K562 (cell line): Measurements from ENCODE around the gene ELL3. TPM values are rescaled to one million over a fixed set of nuclear protein-coding genes. Genes with fewer than 3 reads are reported as not detected.
A peak's percentile ranks its signal among the peaks of the same experiment; 100 is the strongest.

Source experiments
- CAMTA2 ChIP-seq: fragments of 250-450 bp; sonication (Bioruptor Pico); conservative IDR thresholded peaks from 2 replicates; pipeline ENCODE4 v1.5.1; 2022
- CREB1 ChIP-seq, 2 experiments: sonication (generic) in 1 of 2; formaldehyde crosslinking in 1 of 2; IDR thresholded peaks; 2 replicates each; pipeline versions ENCODE4 v1.6.1 to v1.8.0; 2012 to 2022; ENCODE audit warnings: inconsistent platforms in 1 of 2, mild to moderate bottlenecking in 1 of 2, missing genetic modification reagents in 1 of 2, moderate library complexity in 1 of 2
- CREB3L1 ChIP-seq: fragments of 450-650 bp; IDR thresholded peaks from 2 replicates; pipeline ENCODE4 v1.6.1; 2014; ENCODE audit warnings: low read depth, mild to moderate bottlenecking, moderate library complexity, borderline replicate concordance
- DPF2 ChIP-seq: fragments of 450-650 bp; IDR thresholded peaks from 2 replicates; pipeline ENCODE4 v1.6.1; 2016
- ELF4 ChIP-seq: fragments of 450-650 bp; formaldehyde crosslinking; IDR thresholded peaks from 2 replicates; pipeline ENCODE4 v1.4.0; 2022; ENCODE audit warnings: missing genetic modification characterization
- FOS ChIP-seq: IDR thresholded peaks from 3 replicates; pipeline ENCODE4 v1.6.1; 2011; ENCODE audit not compliant: insufficient read length; ENCODE audit errors: extremely low read depth
- LARP7 ChIP-seq: fragments of 450-650 bp; IDR thresholded peaks from 2 replicates; pipeline ENCODE4 v1.6.1; 2016
- MCM5 ChIP-seq: fragments of 450-650 bp; IDR thresholded peaks from 2 replicates; pipeline ENCODE4 v1.6.1; 2016; ENCODE audit warnings: low read depth
- PPARD ChIP-seq: fragments of 250-450 bp; sonication (Bioruptor Pico); IDR thresholded peaks from 2 replicates; pipeline ENCODE4 v1.8.0; 2022; ENCODE audit warnings: inconsistent platforms, mild to moderate bottlenecking, moderate library complexity
- STAT5A ChIP-seq: IDR thresholded peaks from 2 replicates; pipeline ENCODE4 v1.6.1; 2012; ENCODE audit warnings: low read length, inconsistent platforms, borderline replicate concordance
- SUPT5H ChIP-seq: fragments of 450-650 bp; IDR thresholded peaks from 2 replicates; pipeline ENCODE4 v1.6.1; 2016
- TCF7 ChIP-seq: sonication (generic); IDR thresholded peaks from 2 replicates; pipeline ENCODE4 v1.6.1; 2016; ENCODE audit warnings: antibody characterized with exemption, borderline replicate concordance
- TEAD1 ChIP-seq, 2 experiments: fragments of 450-650 bp in 1 of 2; sonication (generic) in 1 of 2; formaldehyde crosslinking; IDR thresholded peaks; 2 replicates each; pipeline versions ENCODE4 v1.4.0 to v1.8.0; 2020 to 2022; ENCODE audit warnings: mild to moderate bottlenecking in 2 of 2, missing genetic modification reagents in 1 of 2
- ZNF217 ChIP-seq: sonication (generic); formaldehyde crosslinking; IDR thresholded peaks from 2 replicates; pipeline ENCODE4 v1.8.0; 2022; ENCODE audit warnings: mild to moderate bottlenecking, missing genetic modification reagents
- ZNF274 ChIP-seq: IDR thresholded peaks from 2 replicates; pipeline ENCODE4 v1.6.1; 2011; ENCODE audit warnings: low read depth, mild to moderate bottlenecking, low read length, moderate library complexity, borderline replicate concordance
- polyA plus RNA-seq, 8 experiments: library from polyadenylated mRNA; depleted of rRNA in 4 of 8; stranded (reverse) in 5 of 8; unstranded in 3 of 8; fragments of >200 nt; fragmentation: Nextera tagmentation in 2 of 8; fragmentation: Illumina TruSeq in 1 of 8; extraction: Ambion mirVana in 2 of 8; extraction: Trizol in 1 of 8; gene quantifications; 2 replicates each; pipeline versions ENCODE4 v1.2.1 to v1.2.3, GENCODE V29; 2011 to 2014; ENCODE audit warnings: inconsistent platforms in 1 of 8, missing spikeins in 1 of 8
- total RNA-seq, 7 experiments: library from RNA; depleted of rRNA in 6 of 7; stranded (reverse); fragments of >200 nt in 6 of 7; fragmentation: Illumina TruSeq in 2 of 7; extraction: Trizol in 2 of 7; gene quantifications; 2 replicates each; pipeline versions ENCODE4 v1.2.1 to v1.2.3, GENCODE V29; 2011 to 2021; ENCODE audit warnings: low replicate concordance in 1 of 7
- TF ChIP-seq, protein P1 (sequence below): fragments of 250-450 bp; sonication (Bioruptor Pico); IDR thresholded peaks from 2 replicates; pipeline ENCODE4 v1.5.0; 2020; ENCODE audit warnings: mild to moderate bottlenecking, borderline replicate concordance
- TF ChIP-seq, protein P2 (sequence below): fragments of 200-800 bp; sonication (Bioruptor generic); IDR thresholded peaks from 2 replicates; pipeline ENCODE4 v1.6.1; 2017; ENCODE audit warnings: missing genetic modification characterization, missing compliant biosample characterization
- TF ChIP-seq, protein P3 (sequence below): fragments of 450-650 bp; formaldehyde crosslinking; IDR thresholded peaks from 2 replicates; pipeline ENCODE4 v1.4.0; 2022; ENCODE audit warnings: missing genetic modification characterization
- TF ChIP-seq, protein P4 (sequence below): IDR thresholded peaks from 2 replicates; pipeline ENCODE4 v1.6.1; 2012; ENCODE audit warnings: low read depth, low read length, improper control_type of control experiment, borderline replicate concordance

The ELL3 gene
- total and polyA plus RNA-seq, 9 of the 15 experiments (the other 6 are each of a cell fraction or from before 2014, with no cell fraction given): 0.80 to 5.2 (median 2.6) TPM

- TF ChIP-seq TEAD1 (CRISPR knock-in tag; IDR thresholded peaks at IDR 0.05) (peak in 1 of 2 experiments; percentile 77; a peak in 1 of 4 replicates), SUPT5H (peak; percentile 96), DPF2 (peak; percentile 67), ZNF217 (no peak), TCF7 (no peak), FOS (no peak), PPARD (no peak), ZNF274 (no peak), LARP7 (peak; percentile 85; the same call in 1 of the 2 replicates), MCM5 (no peak), CAMTA2 (CRISPR knock-in tag) (no peak), ELF4 (CRISPR knock-in tag) (0 out of 2 replicates have a peak, but pooled peaks have one; percentile 24), CREB3L1 (peak; percentile 89), CREB1 (IDR thresholded peaks at IDR 0.05) (peak; percentile 89), CREB1 (CRISPR knock-in tag; IDR thresholded peaks at IDR 0.05) (peak; percentile 90), STAT5A (peak; percentile 51; the same call in 1 of the 2 replicates)
- TF ChIP-seq, protein P1, sequence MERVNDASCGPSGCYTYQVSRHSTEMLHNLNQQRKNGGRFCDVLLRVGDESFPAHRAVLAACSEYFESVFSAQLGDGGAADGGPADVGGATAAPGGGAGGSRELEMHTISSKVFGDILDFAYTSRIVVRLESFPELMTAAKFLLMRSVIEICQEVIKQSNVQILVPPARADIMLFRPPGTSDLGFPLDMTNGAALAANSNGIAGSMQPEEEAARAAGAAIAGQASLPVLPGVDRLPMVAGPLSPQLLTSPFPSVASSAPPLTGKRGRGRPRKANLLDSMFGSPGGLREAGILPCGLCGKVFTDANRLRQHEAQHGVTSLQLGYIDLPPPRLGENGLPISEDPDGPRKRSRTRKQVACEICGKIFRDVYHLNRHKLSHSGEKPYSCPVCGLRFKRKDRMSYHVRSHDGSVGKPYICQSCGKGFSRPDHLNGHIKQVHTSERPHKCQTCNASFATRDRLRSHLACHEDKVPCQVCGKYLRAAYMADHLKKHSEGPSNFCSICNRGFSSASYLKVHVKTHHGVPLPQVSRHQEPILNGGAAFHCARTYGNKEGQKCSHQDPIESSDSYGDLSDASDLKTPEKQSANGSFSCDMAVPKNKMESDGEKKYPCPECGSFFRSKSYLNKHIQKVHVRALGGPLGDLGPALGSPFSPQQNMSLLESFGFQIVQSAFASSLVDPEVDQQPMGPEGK (CRISPR knock-in tag): no peak
- TF ChIP-seq, protein P2, sequence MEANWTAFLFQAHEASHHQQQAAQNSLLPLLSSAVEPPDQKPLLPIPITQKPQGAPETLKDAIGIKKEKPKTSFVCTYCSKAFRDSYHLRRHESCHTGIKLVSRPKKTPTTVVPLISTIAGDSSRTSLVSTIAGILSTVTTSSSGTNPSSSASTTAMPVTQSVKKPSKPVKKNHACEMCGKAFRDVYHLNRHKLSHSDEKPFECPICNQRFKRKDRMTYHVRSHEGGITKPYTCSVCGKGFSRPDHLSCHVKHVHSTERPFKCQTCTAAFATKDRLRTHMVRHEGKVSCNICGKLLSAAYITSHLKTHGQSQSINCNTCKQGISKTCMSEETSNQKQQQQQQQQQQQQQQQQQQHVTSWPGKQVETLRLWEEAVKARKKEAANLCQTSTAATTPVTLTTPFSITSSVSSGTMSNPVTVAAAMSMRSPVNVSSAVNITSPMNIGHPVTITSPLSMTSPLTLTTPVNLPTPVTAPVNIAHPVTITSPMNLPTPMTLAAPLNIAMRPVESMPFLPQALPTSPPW (CRISPR knock-in tag): peak; percentile 32
- TF ChIP-seq, protein P3, sequence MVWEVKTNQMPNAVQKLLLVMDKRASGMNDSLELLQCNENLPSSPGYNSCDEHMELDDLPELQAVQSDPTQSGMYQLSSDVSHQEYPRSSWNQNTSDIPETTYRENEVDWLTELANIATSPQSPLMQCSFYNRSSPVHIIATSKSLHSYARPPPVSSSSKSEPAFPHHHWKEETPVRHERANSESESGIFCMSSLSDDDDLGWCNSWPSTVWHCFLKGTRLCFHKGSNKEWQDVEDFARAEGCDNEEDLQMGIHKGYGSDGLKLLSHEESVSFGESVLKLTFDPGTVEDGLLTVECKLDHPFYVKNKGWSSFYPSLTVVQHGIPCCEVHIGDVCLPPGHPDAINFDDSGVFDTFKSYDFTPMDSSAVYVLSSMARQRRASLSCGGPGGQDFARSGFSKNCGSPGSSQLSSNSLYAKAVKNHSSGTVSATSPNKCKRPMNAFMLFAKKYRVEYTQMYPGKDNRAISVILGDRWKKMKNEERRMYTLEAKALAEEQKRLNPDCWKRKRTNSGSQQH (CRISPR knock-in tag): no peak
- TF ChIP-seq, protein P4, sequence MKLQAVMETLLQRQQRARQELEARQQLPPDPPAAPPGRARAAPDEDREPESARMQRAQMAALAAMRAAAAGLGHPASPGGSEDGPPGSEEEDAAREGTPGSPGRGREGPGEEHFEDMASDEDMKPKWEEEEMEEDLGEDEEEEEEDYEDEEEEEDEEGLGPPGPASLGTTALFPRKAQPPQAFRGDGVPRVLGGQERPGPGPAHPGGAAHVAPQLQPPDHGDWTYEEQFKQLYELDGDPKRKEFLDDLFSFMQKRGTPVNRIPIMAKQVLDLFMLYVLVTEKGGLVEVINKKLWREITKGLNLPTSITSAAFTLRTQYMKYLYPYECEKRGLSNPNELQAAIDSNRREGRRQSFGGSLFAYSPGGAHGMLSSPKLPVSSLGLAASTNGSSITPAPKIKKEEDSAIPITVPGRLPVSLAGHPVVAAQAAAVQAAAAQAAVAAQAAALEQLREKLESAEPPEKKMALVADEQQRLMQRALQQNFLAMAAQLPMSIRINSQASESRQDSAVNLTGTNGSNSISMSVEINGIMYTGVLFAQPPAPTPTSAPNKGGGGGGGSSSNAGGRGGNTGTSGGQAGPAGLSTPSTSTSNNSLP: no peak
These were observed 47.8 kb upstream of the ELL3 start, which contains the start of gene MFAP1 (continued) for GRCh38 chr15:43824302-43825246.
